Esophagus (tissue), 2 donors: ENCODE results near the gene IMMP2L. TPM values are rescaled to one million over a fixed set of nuclear protein-coding genes. Genes with fewer than 3 reads are reported as not detected.
"Not testable (repeated sequence)": the region's sequence is repeated elsewhere in the genome, so short reads cannot be mapped to it uniquely, and the experiment has no call there.

ENCODE experiments used
- H3K27ac ChIP-seq, 2 donors: one replicate each; pipeline ENCODE4 v1.5.1; 2013; ENCODE audit warnings: low read depth in 2 of 2, mild to moderate bottlenecking in 2 of 2, inconsistent platforms in 1 of 2, low read length in 1 of 2, moderate library complexity in 1 of 2
- H3K27me3 ChIP-seq, 2 donors: one replicate each; pipeline ENCODE4 v1.6.1; 2013; ENCODE audit warnings: low read length in 2 of 2, control low read depth in 1 of 2, mild to moderate bottlenecking in 1 of 2; ENCODE audit not compliant: insufficient read depth in 2 of 2, control insufficient read depth in 1 of 2
- H3K36me3 ChIP-seq, 2 donors: one replicate each; pipeline ENCODE4 v1.6.1; 2013; ENCODE audit warnings: low read length in 1 of 2; ENCODE audit not compliant: control insufficient read depth in 2 of 2, insufficient read depth in 2 of 2
- H3K4me1 ChIP-seq, 2 donors: one replicate each; pipeline ENCODE4 v1.6.1; 2013; ENCODE audit warnings: low read length in 1 of 2; ENCODE audit not compliant: control insufficient read depth in 2 of 2, insufficient read depth in 2 of 2
- H3K4me3 ChIP-seq, 2 donors: one replicate each; pipeline ENCODE4 v1.5.1; 2013; ENCODE audit warnings: low read length in 2 of 2, mild to moderate bottlenecking in 2 of 2, low read depth in 1 of 2, moderate library complexity in 1 of 2
- H3K9me3 ChIP-seq, 2 donors: one replicate each; pipeline ENCODE4 v1.6.1; 2013; ENCODE audit warnings: mild to moderate bottlenecking in 2 of 2, low read depth in 1 of 2, low read length in 1 of 2, moderate library complexity in 1 of 2; ENCODE audit not compliant: control insufficient read depth in 2 of 2, insufficient read depth in 1 of 2
- WGBS, 2 donors: extraction: QIAGEN DNeasy Blood & Tissue Kit; methylation state at CpG; one replicate each; pipeline ENCODE4 v1.1.7; 2013; 5-methylcytosine and 5-hydroxymethylcytosine counted together
- polyA plus RNA-seq, 2 donors: library from polyadenylated mRNA; stranded (reverse); fragments of 200-250 nt; gene quantifications; one replicate each; pipeline ENCODE4 v1.2.3, GENCODE V29; 2013
- donor health status: healthy with polysubstance abuse.
- donor health status: Bipolar disorder and iron deficiency.

IMMP2L gene
- polyA plus RNA-seq, 2 donors, result 6.5 to 14.5 TPM

DNA sequence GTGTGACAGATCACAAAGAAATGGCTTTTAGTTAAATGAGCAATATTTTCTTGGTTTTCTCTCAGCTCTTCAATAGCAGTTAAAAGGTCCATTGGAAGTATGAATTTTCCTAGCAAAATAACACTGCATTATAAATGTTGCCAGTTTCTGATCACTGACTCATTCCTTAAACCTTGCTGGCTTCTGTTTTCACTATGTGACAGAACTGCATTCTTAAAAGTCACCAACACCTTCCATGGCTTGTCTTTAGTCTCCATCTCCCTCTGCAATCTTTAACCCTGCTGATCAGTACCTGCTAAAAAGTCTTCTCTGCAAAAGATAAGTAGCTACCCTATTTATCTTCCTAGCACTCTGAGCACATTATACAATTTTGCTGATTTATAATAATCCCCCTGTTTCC is 876.4 kb downstream of the IMMP2L start:
- no peaks in the 10 kb centered on the region for H3K27me3 ChIP-seq
- H3K36me3 ChIP-seq, result no peaks in the 10 kb centered on the region
- H3K9me3 ChIP-seq, result no peaks in the 10 kb centered on the region
- no peaks in the 10 kb centered on the region for H3K4me1 ChIP-seq
- no peak overlapping the region for H3K4me3 ChIP-seq
- no peak overlapping the region for H3K27ac ChIP-seq

DNA sequence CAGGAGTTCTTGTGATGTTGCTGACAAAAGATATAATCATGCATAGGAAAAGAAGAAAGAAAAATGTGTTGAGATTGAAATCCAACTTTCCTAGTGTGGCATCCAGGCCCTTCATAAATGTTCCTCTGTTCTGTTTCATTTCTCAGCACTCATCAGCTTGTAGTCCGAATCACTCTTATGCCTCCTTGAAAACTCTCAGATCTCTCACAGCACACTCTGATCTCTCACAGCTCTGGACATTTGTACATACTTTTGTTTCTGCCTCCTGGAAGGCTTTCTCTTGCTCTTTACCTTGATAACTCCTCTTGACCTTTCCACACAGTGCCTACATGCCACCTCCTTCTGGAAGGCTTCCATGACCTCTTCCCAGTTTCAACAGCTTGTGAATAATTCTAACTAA is 880.4 kb downstream of the IMMP2L start:
- WGBS, 2 donors, result 44 to 83% methylated on average over 1 of the region's 1 CpG
- Histone ChIP-seq H3K27ac (no peak overlapping the region), H3K4me3 (no peak overlapping the region), H3K36me3 (no peaks in the 10 kb centered on the region), H3K4me1 (no peaks in the 10 kb centered on the region), H3K9me3 (no peaks in the 10 kb centered on the region), H3K27me3 (no peaks in the 10 kb centered on the region)

DNA sequence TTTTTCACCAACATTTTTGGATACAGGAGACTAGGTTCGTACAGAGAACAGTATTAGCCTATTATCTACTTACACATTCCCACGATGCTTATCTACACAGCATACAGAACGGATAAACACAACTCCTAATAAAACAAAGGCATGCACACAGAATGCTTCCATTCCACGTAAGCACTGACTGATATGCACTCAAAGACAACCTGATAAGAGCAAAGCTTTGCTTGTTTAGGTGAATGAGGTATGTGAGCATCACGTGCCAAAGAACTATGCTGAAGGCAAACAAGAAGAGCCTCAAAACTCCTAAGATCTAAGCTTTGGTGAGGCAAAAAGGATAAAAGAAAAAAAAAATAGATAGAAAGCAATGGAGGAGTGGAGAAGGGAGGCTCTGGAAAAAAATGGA is 884.9 kb downstream of the IMMP2L start:
- H3K4me3 ChIP-seq, result no peak overlapping the region
- 60 to 76% methylated on average over 5 of the region's 5 CpGs for WGBS, 2 donors
- no peak overlapping the region for H3K27ac ChIP-seq
- H3K9me3 ChIP-seq, result peaks cover 0 to 3% of the 10 kb centered on the region in 2 donors
- no peaks in the 10 kb centered on the region for H3K4me1 ChIP-seq
- H3K36me3 ChIP-seq, result no peaks in the 10 kb centered on the region
- no peaks in the 10 kb centered on the region for H3K27me3 ChIP-seq

DNA sequence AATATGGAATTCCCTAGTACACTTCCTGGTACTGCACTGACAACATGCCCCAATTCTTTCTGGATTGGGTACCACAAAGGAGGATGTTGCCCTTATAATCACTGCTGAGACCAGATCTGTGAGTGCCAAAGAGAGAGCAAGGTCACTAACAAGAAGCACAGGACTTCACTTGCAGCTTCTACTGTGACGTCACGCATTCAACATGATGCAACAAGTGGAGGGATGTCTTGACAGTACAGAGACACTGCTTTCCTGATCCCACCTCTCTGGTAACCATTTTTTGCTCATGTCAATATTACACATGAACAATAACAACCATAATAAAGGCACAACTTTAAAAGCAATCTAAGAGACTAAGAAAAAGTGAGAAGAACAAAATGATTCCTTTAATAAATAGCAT is 885.5 kb downstream of the IMMP2L start:
- H3K36me3 ChIP-seq, result no peaks in the 10 kb centered on the region
- 91 to 94% methylated on average over 2 of the region's 2 CpGs for WGBS, 2 donors
- no peak overlapping the region for H3K27ac ChIP-seq
- no peak overlapping the region for H3K4me3 ChIP-seq
- H3K27me3 ChIP-seq, result no peaks in the 10 kb centered on the region
- no peaks in the 10 kb centered on the region for H3K4me1 ChIP-seq
- H3K9me3 ChIP-seq, result peaks cover 0 to 3% of the 10 kb centered on the region in 2 donors

DNA sequence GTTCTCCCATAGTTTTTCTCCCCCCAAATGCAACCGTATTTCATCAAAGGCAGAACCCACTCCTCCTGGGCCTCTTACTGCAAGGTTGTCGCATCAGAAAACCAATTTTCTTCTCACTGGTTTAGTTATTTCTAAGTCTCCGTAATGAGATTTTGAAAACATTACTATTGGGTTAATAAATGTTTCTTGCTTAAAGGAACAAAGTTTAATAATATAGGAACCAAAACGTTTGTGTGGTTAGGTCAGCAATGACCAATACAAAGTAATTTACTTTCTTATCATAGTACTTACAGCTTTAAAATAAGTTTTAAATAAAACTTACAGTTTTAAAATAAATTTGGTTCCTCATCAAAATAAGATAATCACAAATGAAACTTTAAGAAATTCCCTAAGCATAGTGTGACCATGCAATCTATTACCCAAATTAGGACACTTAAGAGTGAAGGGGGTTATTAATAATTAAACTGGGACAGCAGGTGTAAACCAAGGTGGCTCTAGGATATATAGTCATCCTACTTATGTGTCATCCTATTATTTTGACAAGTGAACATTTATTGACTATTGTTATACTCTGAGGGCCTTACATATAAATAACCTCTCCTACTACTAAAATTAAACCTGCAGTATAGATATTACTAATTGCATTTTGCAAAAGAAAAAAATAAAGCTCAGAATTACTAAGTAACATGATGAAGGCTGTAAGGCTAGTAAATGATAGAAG is 886.7 kb downstream of the IMMP2L start:
- WGBS, 2 donors, result 88 to 91% methylated on average over 4 of the region's 4 CpGs
- no peaks in the 10 kb centered on the region for H3K4me1 ChIP-seq
- no peak overlapping the region for H3K4me3 ChIP-seq
- H3K27ac ChIP-seq, result no peak overlapping the region
- H3K27me3 ChIP-seq, result no peaks in the 10 kb centered on the region
- no peaks in the 10 kb centered on the region for H3K36me3 ChIP-seq
- peaks cover 0 to 3% of the 10 kb centered on the region in 2 donors for H3K9me3 ChIP-seq

DNA sequence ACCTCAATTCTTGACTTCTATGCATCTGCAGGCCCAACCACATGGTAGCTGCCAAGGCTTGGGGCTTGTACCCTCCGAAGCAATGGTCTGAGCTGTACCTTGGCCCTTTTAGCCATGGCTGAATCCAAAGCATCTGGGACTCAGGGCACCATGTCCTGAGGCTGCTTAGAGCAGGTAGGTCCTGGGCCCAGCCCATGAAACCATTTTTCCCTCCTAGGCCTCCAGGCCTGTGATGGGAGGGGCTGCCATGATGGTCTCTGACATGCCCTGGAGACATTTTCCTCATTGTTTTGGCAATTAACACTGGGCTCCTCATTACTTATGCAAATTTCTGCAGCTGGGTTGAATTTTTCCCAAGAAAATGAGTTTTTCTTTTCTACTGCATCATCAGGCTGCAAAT is 889.1 kb downstream of the IMMP2L start:
- 78 to 92% methylated on average over 1 of the region's 1 CpG for WGBS, 2 donors
- H3K36me3 ChIP-seq, result no peaks in the 10 kb centered on the region
- H3K9me3 ChIP-seq, result peaks cover 0 to 3% of the 10 kb centered on the region in 2 donors
- H3K27ac ChIP-seq, result no peak overlapping the region
- H3K4me3 ChIP-seq, result no peak overlapping the region
- H3K27me3 ChIP-seq, result no peaks in the 10 kb centered on the region
- H3K4me1 ChIP-seq, result no peaks in the 10 kb centered on the region

DNA sequence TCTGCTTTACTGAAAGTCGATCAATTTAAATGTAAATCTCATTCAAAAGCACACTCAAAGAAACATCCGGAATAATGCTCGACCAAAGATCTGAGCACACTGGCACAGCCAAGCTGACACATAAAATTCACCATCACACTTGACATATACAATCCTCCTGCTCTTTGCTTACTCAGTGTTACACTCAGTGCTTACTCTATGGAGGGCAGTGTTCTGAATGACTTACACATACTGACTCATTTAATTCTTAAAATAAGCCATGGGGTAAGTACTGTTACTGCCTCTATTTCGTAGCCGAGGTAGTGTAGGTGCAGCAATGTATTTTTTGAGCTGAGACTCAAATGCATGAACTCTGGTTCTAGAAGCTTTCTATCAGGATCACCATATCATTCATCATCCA is 892.9 kb downstream of the IMMP2L start:
- H3K4me3 ChIP-seq, result no peak overlapping the region
- H3K36me3 ChIP-seq, result no peaks in the 10 kb centered on the region
- WGBS, 2 donors, result 93% methylated on average over 5 of the region's 5 CpGs
- no peaks in the 10 kb centered on the region for H3K27me3 ChIP-seq
- H3K27ac ChIP-seq, result no peak overlapping the region
- no peaks in the 10 kb centered on the region for H3K4me1 ChIP-seq
- H3K9me3 ChIP-seq, result peaks cover 0 to 3% of the 10 kb centered on the region in 2 donors

DNA sequence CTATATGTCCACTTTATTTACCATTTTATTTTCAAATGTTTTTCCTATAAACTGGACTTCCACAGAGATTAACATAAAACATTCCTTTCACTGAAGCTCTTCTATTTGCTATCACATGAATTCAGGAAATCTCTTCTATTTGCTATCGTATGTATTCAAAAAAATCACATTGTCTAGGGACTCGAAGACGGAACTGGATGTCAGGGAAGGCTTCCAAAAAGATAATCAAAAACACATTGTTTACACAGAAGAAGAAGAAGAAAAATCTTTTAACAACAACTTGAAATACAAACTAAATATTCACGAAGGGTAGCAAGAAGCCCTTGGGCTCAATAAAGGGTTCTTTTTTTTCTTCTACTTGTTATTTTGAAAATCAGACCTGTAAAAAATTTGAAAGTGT is 897.5 kb downstream of the IMMP2L start:
- H3K9me3 ChIP-seq, result peaks cover 0 to 2% of the 10 kb centered on the region in 2 donors
- whole genome bisulfite sequencing, 2 donors, result 74 to 80% methylated on average over 4 of the region's 4 CpGs
- H3K27ac ChIP-seq, result no peak overlapping the region
- no peaks in the 10 kb centered on the region for H3K4me1 ChIP-seq
- no peaks in the 10 kb centered on the region for H3K27me3 ChIP-seq
- no peak overlapping the region for H3K4me3 ChIP-seq
- H3K36me3 ChIP-seq, result no peaks in the 10 kb centered on the region

DNA sequence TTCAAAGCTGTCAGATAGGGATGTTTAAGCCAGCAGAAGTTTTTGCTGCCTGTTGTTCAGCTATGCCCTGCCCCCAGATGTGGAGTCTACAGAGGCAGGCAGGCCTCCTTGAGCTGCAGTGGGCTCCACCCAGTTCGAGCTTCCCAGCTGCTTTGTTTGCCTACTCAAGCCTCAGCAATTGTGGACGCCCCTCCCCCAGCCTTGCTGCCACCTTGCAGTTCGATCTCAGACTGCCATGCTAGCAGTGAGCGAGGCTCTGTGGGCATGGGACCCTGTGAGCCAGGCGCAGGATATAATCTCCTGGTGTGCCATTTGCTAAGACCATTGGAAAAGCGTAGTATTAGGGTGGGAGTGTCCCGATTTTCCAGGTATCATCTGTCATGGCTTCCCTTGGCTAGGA is 901.7 kb downstream of the IMMP2L start:
- not testable (repeated sequence) for H3K4me3 ChIP-seq, H3K9me3 ChIP-seq, H3K27me3 ChIP-seq, H3K36me3 ChIP-seq, H3K4me1 ChIP-seq, H3K27ac ChIP-seq
- 84% methylated on average over 7 of the region's 7 CpGs for WGBS, 2 donors

DNA sequence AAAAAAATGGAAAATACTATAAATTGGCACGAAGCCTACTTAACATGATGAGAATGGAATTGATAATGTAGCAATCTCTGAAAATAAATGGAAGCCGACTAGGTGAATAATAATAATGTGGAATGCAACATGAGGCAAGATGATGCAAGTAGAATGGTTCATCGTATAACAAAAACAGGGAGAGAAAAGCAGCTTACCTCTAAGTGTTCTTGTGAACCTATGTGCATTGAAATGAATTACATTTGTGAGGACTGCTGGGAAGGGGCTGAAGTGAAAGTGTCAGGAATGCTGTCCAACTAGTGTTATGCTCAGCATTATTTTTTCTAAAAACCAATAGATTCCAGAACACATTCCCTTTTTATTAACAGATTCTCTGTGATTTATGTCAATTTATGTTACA is 912.0 kb downstream of the IMMP2L start:
- no peaks in the 10 kb centered on the region for H3K4me1 ChIP-seq
- H3K27ac ChIP-seq, result no peak overlapping the region
- WGBS, 2 donors, result 61 to 63% methylated on average over 3 of the region's 3 CpGs
- no peaks in the 10 kb centered on the region for H3K9me3 ChIP-seq
- H3K27me3 ChIP-seq, result no peaks in the 10 kb centered on the region
- no peaks in the 10 kb centered on the region for H3K36me3 ChIP-seq
- H3K4me3 ChIP-seq, result no peak overlapping the region
